ENCODE data around the gene PHF2. TPM values are rescaled to one million over a fixed set of nuclear protein-coding genes. Genes with fewer than 3 reads are reported as not detected.

PHF2 gene
- total RNA-seq, 1 experiment from 2014 or later: 17.4 TPM

DNA sequence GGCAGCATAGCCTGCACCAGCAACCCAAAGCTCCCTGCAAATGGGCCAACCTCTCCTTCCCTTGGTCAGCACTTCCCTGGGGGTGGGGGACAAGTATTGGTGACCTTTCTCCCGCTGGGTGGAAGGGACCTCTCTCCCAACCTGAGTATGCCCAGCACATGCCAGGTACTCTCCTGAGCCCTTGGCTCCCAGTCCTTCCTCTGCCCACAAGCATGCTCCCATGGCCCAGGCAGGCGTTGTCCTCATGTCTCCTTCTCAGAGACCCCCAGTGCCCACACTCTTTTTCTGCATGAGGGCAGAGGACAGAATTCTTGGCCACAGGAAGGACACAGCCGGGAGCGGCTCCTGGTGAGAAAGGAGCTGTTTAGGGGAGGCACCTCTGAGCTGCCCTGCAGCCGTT lies 60.3 kb downstream of the PHF2 start:
- Histone ChIP-seq H3K14ac (ENCODE audit: insufficient read depth, low read length) (no peak overlapping the region), H4K5ac (ENCODE audit: insufficient read length, low read depth, low read length) (no peak overlapping the region), H3K79me1 (ENCODE audit: insufficient read depth, low read depth, low read length, poor library complexity, severe bottlenecking) (no peaks in the 10 kb centered on the region)

More for the DNA sequence above, 60.3 kb downstream of the PHF2 start:
- Histone ChIP-seq H2AK5ac (ENCODE audit: insufficient read length, low read length) (no peak overlapping the region), H3K23ac (ENCODE audit: insufficient read length, low read depth, low read length) (no peak overlapping the region), H3K4ac (ENCODE audit: low read depth, low read length) (no peak overlapping the region), H3K18ac (ENCODE audit: insufficient read length, low read depth, low read length) (no peak overlapping the region), H2BK12ac (ENCODE audit: insufficient read length, low read depth, low read length) (no peak overlapping the region), H3T11ph (ENCODE audit: low read length) (no peak overlapping the region), H3K23me2 (ENCODE audit: insufficient read length, low read depth, low read length, poor library complexity, severe bottlenecking) (no peaks in the 10 kb centered on the region), H4K8ac (replicated peaks; ENCODE audit: insufficient read length, low read depth, low read length) (no peak overlapping the region), H3K27me3 (ENCODE audit: insufficient read depth, low read length) (no peaks in the 10 kb centered on the region), H3K9me3 (ENCODE audit: control insufficient read depth, low read depth, low read length) (no peaks in the 10 kb centered on the region), H2AFZ (ENCODE audit: low read length) (no peak overlapping the region), H4K91ac (ENCODE audit: insufficient read length, low read depth, low read length) (no peak overlapping the region), H3K4me2 (ENCODE audit: insufficient read depth, insufficient read length, low read length) (no peak overlapping the region), H3K56ac (ENCODE audit: insufficient read length, low read depth, low read length) (no peak overlapping the region), H4K20me1 (ENCODE audit: control insufficient read depth, insufficient read depth, insufficient read length) (no peaks in the 10 kb centered on the region), H3K4me1 (ENCODE audit: insufficient read depth, low read length) (no peaks in the 10 kb centered on the region), H2BK20ac (ENCODE audit: low read depth, low read length, poor library complexity, severe bottlenecking) (no peak overlapping the region), H3K27ac (ENCODE audit: insufficient read length, low read depth, low read length) (no peak overlapping the region), H3K79me2 (ENCODE audit: insufficient read depth, low read length) (no peaks in the 10 kb centered on the region), H3K9ac (ENCODE audit: extremely low read depth, insufficient read length, low read length) (no peak overlapping the region), H2BK5ac (ENCODE audit: insufficient read length, low read length) (no peak overlapping the region), H2BK120ac (ENCODE audit: low read depth, low read length, poor library complexity, severe bottlenecking) (no peak overlapping the region), H2BK15ac (ENCODE audit: low read depth, low read length) (no peak overlapping the region)
- Mint-ChIP-seq H3K36me3 (ENCODE audit: insufficient read depth in 1 of 3, low read depth in 3 of 3) (peaks cover 34 to 46% (median 43%) of the 10 kb centered on the region in 3 experiments), H3K27me3 (ENCODE audit: low read depth) (no peaks in the 10 kb centered on the region), H3K27ac (no peak overlapping the region), H3K4me1 (peaks cover 0 to 3% of the 10 kb centered on the region in 2 experiments; a peak in 1 of 4 replicates), H3K9me3 (peaks cover 13 to 14% of the 10 kb centered on the region in 2 experiments), H3K4me3 (no peak overlapping the region)
- DNase-seq: no peak
- TF ChIP-seq, protein P1, sequence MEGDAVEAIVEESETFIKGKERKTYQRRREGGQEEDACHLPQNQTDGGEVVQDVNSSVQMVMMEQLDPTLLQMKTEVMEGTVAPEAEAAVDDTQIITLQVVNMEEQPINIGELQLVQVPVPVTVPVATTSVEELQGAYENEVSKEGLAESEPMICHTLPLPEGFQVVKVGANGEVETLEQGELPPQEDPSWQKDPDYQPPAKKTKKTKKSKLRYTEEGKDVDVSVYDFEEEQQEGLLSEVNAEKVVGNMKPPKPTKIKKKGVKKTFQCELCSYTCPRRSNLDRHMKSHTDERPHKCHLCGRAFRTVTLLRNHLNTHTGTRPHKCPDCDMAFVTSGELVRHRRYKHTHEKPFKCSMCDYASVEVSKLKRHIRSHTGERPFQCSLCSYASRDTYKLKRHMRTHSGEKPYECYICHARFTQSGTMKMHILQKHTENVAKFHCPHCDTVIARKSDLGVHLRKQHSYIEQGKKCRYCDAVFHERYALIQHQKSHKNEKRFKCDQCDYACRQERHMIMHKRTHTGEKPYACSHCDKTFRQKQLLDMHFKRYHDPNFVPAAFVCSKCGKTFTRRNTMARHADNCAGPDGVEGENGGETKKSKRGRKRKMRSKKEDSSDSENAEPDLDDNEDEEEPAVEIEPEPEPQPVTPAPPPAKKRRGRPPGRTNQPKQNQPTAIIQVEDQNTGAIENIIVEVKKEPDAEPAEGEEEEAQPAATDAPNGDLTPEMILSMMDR (conservative IDR thresholded peaks at IDR 0.05): no peak
- WGBS (ENCODE audit: extremely low coverage, insufficient read length, low lambda C conversion rate): no CpG with 5 or more reads among the region's 5 CpGs

All from H9 (cell line).